ENCODE results near the gene AHRR. TPM values are rescaled to one million over a fixed set of nuclear protein-coding genes. Genes with fewer than 3 reads are reported as not detected.

The AHRR gene
- total RNA-seq, 2 experiments from 2014 or later, result 2.2 to 3.4 TPM

DNA sequence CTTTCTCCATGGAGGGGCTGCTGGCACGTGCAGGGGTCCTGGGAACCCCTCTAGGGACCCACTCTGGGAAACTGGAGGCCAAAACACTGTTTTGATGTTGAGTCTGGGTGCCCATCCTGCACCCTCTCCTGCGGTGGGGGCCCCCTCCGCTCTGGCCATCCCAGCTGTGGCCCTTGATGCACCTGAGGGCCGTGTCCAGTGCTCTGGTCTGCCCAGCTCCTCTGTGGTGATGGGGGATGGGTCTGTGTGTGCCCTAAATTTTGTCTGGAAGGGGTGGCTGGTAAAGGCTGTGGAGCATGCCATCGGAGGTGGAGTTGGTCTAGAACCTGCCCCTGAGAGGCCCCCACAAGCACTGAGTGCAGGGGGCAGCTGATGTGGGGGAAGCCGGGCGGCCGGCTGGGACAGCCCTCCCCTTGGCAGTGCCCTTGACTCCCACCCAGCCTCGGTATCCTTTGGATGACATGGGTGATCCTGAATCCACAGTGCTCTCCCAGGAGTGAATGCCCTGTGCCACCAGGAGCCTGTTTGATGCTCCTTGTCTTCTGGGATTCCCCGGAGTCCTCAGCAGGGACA, 26.3 kb downstream of the AHRR start:
- Histone ChIP-seq H4K20me1 (ENCODE audit: insufficient read depth, low read length) (no peaks in the 10 kb centered on the region), H3K9me2 (ENCODE audit: insufficient read depth, low read length) (no peaks in the 10 kb centered on the region), H3K4me1 (ENCODE audit: insufficient read depth, low read length, poor library complexity, severe bottlenecking) (no peaks in the 10 kb centered on the region), H3K79me2 (ENCODE audit: insufficient read depth, low read depth, low read length) (no peaks in the 10 kb centered on the region), H2AFZ (ENCODE audit: low read length) (no peak overlapping the region), H3K27ac (ENCODE audit: low read depth, low read length, poor library complexity, severe bottlenecking) (no peak overlapping the region), H3K4me2 (ENCODE audit: low read length) (no peak overlapping the region), H3K4me3 (ENCODE audit: low read depth, low read length, poor library complexity, severe bottlenecking) (no peak overlapping the region), H3K36me3 (ENCODE audit: insufficient read depth, low read length) (no peaks in the 10 kb centered on the region), H3K9me3 (ENCODE audit: low read length) (no peaks in the 10 kb centered on the region)
- ChIA-PET CTCF (ENCODE audit: unreplicated experiment) (no interaction called here), POLR2A (interaction anchor here (0.6 kb wide), 1 partner anchor 50 kb away, joined by 3 read pairs; no protein-coding TSS in a partner anchor)
- TF ChIP-seq, protein P1, sequence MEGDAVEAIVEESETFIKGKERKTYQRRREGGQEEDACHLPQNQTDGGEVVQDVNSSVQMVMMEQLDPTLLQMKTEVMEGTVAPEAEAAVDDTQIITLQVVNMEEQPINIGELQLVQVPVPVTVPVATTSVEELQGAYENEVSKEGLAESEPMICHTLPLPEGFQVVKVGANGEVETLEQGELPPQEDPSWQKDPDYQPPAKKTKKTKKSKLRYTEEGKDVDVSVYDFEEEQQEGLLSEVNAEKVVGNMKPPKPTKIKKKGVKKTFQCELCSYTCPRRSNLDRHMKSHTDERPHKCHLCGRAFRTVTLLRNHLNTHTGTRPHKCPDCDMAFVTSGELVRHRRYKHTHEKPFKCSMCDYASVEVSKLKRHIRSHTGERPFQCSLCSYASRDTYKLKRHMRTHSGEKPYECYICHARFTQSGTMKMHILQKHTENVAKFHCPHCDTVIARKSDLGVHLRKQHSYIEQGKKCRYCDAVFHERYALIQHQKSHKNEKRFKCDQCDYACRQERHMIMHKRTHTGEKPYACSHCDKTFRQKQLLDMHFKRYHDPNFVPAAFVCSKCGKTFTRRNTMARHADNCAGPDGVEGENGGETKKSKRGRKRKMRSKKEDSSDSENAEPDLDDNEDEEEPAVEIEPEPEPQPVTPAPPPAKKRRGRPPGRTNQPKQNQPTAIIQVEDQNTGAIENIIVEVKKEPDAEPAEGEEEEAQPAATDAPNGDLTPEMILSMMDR (conservative IDR thresholded peaks at IDR 0.05; ENCODE audit: low read length), result no peak
- TF ChIP-seq EZH2phosphoT487 (IDR thresholded peaks at IDR 0.05; ENCODE audit: borderline replicate concordance, low read depth, low read length), result no peak
- no peak for DNase-seq (ENCODE audit: low spot score)
- BruUV-seq (replicated peaks), result no TSS peak
- intact Hi-C loops (cut with micrococcal nuclease; ENCODE audit: unreplicated experiment), result no loop called here

DNA sequence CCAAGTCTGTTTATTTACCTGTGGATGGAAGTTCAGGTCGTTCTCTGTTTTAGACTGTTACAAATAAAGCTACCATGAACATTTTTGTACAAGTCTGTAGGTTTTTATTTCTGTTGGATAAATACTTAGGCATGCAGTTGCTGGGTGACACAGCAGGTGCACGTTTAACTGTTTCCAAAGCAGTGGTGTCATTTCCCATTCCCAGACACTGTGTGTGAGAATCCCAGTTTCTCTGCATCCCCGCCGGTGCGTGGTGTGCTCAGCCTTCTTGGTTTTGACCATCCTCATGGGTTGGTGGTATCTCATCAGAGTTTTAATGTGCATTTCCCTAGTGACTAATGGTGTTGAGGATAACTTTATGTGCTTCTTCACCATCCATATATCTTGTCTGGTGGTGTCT, 27.2 kb downstream of the AHRR start:
- no peaks in the 10 kb centered on the region for H3K9me2 ChIP-seq (ENCODE audit: insufficient read depth, low read length)
- no peaks in the 10 kb centered on the region for H3K79me2 ChIP-seq (ENCODE audit: insufficient read depth, low read depth, low read length)
- CTCF ChIA-PET (ENCODE audit: unreplicated experiment), result interaction anchor here (0.6 kb wide), 1 partner anchor 78 kb away, joined by 7 read pairs; no protein-coding TSS in a partner anchor
- H3K9me3 ChIP-seq (ENCODE audit: low read length), result no peaks in the 10 kb centered on the region
- DNase-seq (ENCODE audit: low spot score), result no peak
- TF ChIP-seq, protein P1 (conservative IDR thresholded peaks at IDR 0.05; ENCODE audit: low read length), result no peak
- no peak for TF ChIP-seq EZH2phosphoT487 (IDR thresholded peaks at IDR 0.05; ENCODE audit: borderline replicate concordance, low read depth, low read length)
- no peaks in the 10 kb centered on the region for H3K4me1 ChIP-seq (ENCODE audit: insufficient read depth, low read length, poor library complexity, severe bottlenecking)
- POLR2A ChIA-PET, result no interaction called here
- no peak overlapping the region for H3K27ac ChIP-seq (ENCODE audit: low read depth, low read length, poor library complexity, severe bottlenecking)
- no peaks in the 10 kb centered on the region for H3K36me3 ChIP-seq (ENCODE audit: insufficient read depth, low read length)
- H3K4me3 ChIP-seq (ENCODE audit: low read depth, low read length, poor library complexity, severe bottlenecking), result no peak overlapping the region
- intact Hi-C loops (cut with micrococcal nuclease; ENCODE audit: unreplicated experiment), result no loop called here
- no peak overlapping the region for H2AFZ ChIP-seq (ENCODE audit: low read length)
- BruUV-seq (replicated peaks), result no TSS peak
- H3K4me2 ChIP-seq (ENCODE audit: low read length), result no peak overlapping the region
- no peaks in the 10 kb centered on the region for H4K20me1 ChIP-seq (ENCODE audit: insufficient read depth, low read length)

DNA sequence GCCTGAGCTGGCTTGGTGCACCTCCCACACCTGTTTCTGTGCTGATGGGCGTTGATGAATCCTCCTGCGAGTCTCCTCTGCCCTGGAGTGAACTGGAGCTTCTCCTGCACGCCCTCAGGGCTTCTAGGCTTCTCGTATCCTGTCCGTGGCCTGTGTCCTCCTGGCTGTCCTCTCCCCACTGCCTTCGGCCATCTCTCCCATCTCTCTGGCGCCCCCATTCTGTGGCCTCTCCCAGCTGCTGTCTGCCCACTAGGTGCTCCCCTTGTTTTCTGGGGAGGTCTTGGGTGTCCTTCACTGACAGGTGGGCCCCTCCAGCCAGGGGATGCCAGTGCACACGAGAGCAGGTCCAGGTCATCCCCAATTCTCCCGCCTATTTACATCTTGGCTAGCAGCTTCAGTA, 28.8 kb downstream of the AHRR start:
- no peak overlapping the region for H3K4me3 ChIP-seq (ENCODE audit: low read depth, low read length, poor library complexity, severe bottlenecking)
- intact Hi-C loops (cut with micrococcal nuclease; ENCODE audit: unreplicated experiment), result no loop called here
- TF ChIP-seq, protein P1 (conservative IDR thresholded peaks at IDR 0.05; ENCODE audit: low read length), result peak; percentile 56
- TF ChIP-seq EZH2phosphoT487 (IDR thresholded peaks at IDR 0.05; ENCODE audit: borderline replicate concordance, low read depth, low read length), result no peak
- H3K4me1 ChIP-seq (ENCODE audit: insufficient read depth, low read length, poor library complexity, severe bottlenecking), result no peaks in the 10 kb centered on the region
- CTCF ChIA-PET (ENCODE audit: unreplicated experiment), result no interaction called here
- no peaks in the 10 kb centered on the region for H4K20me1 ChIP-seq (ENCODE audit: insufficient read depth, low read length)
- no peaks in the 10 kb centered on the region for H3K9me3 ChIP-seq (ENCODE audit: low read length)
- POLR2A ChIA-PET, result interaction anchor here (0.5 to 0.8 kb wide), 2 partner anchors 17 to 79 kb away, joined by 3 read pairs; partner anchors contain the start of gene PDCD6
- H3K27ac ChIP-seq (ENCODE audit: low read depth, low read length, poor library complexity, severe bottlenecking), result no peak overlapping the region
- H3K4me2 ChIP-seq (ENCODE audit: low read length), result no peak overlapping the region
- no TSS peak for BruUV-seq (replicated peaks)
- DNase-seq (ENCODE audit: low spot score), result no peak
- H3K36me3 ChIP-seq (ENCODE audit: insufficient read depth, low read length), result no peaks in the 10 kb centered on the region
- H2AFZ ChIP-seq (ENCODE audit: low read length), result no peak overlapping the region
- H3K79me2 ChIP-seq (ENCODE audit: insufficient read depth, low read depth, low read length), result no peaks in the 10 kb centered on the region
- H3K9me2 ChIP-seq (ENCODE audit: insufficient read depth, low read length), result no peaks in the 10 kb centered on the region

All from OCI-LY7 (cell line).